ENCODE data around the gene POLD1. TPM values are rescaled to one million over a fixed set of nuclear protein-coding genes. Genes with fewer than 3 reads are reported as not detected.
A peak's percentile ranks its signal among the peaks of the same experiment; 100 is the strongest.

The POLD1 gene
- total and polyA plus RNA-seq, 2 of the 13 experiments (the other 11 are each of a cell fraction or from before 2014, with no cell fraction given) = 17.4 to 54.0 TPM

DNA sequence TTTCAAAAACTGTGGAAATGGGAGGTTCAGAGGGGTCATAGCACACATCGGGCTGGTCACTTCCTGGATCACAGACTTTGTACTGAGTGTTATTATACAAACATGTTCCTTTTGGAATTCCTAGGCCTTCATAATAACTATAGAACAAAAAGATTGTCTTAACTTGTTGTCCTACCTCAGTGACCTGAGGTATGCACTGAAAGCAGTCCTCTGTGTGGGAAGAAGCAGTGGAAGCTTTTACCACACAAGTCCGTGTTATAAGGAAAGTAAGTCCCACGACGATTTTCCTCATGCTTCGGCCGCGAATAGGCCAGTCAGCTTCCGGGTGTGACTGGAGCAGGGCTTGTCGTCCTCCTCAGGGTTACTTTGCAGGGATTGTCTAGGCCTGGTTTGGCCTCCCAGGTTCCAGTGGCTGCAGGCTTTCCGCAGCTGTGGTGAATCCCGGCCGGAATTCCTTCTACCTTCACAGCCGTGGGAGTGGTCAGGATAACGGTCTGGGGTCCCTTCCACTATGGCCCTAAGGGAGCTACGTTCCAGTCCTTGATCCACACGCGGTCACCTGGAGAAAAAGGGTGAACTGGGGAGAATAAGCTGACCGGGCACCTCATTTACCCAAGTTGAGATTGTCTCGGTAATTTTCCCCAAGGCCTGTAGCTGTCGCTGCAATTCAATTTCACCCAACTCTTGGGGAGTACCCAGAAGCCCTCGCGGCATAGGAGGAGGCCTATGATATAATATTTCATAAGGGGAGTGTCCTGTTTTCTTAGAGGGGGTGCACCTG, 34.7 kb upstream of the POLD1 start (continued):
- TF ChIP-seq, protein P1, sequence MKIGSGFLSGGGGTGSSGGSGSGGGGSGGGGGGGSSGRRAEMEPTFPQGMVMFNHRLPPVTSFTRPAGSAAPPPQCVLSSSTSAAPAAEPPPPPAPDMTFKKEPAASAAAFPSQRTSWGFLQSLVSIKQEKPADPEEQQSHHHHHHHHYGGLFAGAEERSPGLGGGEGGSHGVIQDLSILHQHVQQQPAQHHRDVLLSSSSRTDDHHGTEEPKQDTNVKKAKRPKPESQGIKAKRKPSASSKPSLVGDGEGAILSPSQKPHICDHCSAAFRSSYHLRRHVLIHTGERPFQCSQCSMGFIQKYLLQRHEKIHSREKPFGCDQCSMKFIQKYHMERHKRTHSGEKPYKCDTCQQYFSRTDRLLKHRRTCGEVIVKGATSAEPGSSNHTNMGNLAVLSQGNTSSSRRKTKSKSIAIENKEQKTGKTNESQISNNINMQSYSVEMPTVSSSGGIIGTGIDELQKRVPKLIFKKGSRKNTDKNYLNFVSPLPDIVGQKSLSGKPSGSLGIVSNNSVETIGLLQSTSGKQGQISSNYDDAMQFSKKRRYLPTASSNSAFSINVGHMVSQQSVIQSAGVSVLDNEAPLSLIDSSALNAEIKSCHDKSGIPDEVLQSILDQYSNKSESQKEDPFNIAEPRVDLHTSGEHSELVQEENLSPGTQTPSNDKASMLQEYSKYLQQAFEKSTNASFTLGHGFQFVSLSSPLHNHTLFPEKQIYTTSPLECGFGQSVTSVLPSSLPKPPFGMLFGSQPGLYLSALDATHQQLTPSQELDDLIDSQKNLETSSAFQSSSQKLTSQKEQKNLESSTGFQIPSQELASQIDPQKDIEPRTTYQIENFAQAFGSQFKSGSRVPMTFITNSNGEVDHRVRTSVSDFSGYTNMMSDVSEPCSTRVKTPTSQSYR (CRISPR knock-in tag; IDR thresholded peaks at IDR 0.05; ENCODE audit: borderline replicate concordance) = no peak
- TF ChIP-seq, protein P2, sequence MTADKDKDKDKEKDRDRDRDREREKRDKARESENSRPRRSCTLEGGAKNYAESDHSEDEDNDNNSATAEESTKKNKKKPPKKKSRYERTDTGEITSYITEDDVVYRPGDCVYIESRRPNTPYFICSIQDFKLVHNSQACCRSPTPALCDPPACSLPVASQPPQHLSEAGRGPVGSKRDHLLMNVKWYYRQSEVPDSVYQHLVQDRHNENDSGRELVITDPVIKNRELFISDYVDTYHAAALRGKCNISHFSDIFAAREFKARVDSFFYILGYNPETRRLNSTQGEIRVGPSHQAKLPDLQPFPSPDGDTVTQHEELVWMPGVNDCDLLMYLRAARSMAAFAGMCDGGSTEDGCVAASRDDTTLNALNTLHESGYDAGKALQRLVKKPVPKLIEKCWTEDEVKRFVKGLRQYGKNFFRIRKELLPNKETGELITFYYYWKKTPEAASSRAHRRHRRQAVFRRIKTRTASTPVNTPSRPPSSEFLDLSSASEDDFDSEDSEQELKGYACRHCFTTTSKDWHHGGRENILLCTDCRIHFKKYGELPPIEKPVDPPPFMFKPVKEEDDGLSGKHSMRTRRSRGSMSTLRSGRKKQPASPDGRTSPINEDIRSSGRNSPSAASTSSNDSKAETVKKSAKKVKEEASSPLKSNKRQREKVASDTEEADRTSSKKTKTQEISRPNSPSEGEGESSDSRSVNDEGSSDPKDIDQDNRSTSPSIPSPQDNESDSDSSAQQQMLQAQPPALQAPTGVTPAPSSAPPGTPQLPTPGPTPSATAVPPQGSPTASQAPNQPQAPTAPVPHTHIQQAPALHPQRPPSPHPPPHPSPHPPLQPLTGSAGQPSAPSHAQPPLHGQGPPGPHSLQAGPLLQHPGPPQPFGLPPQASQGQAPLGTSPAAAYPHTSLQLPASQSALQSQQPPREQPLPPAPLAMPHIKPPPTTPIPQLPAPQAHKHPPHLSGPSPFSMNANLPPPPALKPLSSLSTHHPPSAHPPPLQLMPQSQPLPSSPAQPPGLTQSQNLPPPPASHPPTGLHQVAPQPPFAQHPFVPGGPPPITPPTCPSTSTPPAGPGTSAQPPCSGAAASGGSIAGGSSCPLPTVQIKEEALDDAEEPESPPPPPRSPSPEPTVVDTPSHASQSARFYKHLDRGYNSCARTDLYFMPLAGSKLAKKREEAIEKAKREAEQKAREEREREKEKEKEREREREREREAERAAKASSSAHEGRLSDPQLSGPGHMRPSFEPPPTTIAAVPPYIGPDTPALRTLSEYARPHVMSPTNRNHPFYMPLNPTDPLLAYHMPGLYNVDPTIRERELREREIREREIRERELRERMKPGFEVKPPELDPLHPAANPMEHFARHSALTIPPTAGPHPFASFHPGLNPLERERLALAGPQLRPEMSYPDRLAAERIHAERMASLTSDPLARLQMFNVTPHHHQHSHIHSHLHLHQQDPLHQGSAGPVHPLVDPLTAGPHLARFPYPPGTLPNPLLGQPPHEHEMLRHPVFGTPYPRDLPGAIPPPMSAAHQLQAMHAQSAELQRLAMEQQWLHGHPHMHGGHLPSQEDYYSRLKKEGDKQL (CRISPR knock-in tag; IDR thresholded peaks at IDR 0.05; ENCODE audit: low read depth) = no peak
- TF ChIP-seq GABPA (IDR thresholded peaks at IDR 0.05; ENCODE audit: low read depth, low read length) (no peak), GABPA (CRISPR knock-in tag; IDR thresholded peaks at IDR 0.05; ENCODE audit: low read depth) (peak; percentile 58; the same call in 1 of the 2 replicates), GZF1 (CRISPR knock-in tag; IDR thresholded peaks at IDR 0.05) (no peak), ZNF441 (CRISPR knock-in tag; IDR thresholded peaks at IDR 0.05; ENCODE audit: borderline replicate concordance) (no peak), KAT8 (CRISPR knock-in tag; IDR thresholded peaks at IDR 0.05) (peak; percentile 16; the same call in 1 of the 2 replicates), NCOR1 (IDR thresholded peaks at IDR 0.05; ENCODE audit: borderline replicate concordance, low read length) (peak; percentile 52; the same call in 1 of the 2 replicates), HHEX (CRISPR knock-in tag; IDR thresholded peaks at IDR 0.05) (no peak), RORA (CRISPR knock-in tag; IDR thresholded peaks at IDR 0.05) (no peak), SAP130 (CRISPR knock-in tag; IDR thresholded peaks at IDR 0.05; ENCODE audit: low read depth) (peak; percentile 63; the same call in 1 of the 2 replicates), MTA3 (CRISPR knock-in tag; IDR thresholded peaks at IDR 0.05) (no peak), ZBTB20 (CRISPR knock-in tag; IDR thresholded peaks at IDR 0.05; ENCODE audit: borderline replicate concordance, low read depth) (no peak), SOX13 (IDR thresholded peaks at IDR 0.05) (no peak), SOX13 (CRISPR knock-in tag; conservative IDR thresholded peaks at IDR 0.05 in 1 of 2, IDR thresholded peaks at IDR 0.05 in 1 of 2) (peak in 1 of 2 experiments; percentile 55; a peak in 1 of 4 replicates), TAF1 (CRISPR knock-in tag; IDR thresholded peaks at IDR 0.05) (0 out of 2 replicates have a peak, but pooled peaks have one; percentile 24), ATF7-NPFF (CRISPR knock-in tag; IDR thresholded peaks at IDR 0.05; ENCODE audit: low read depth) (no peak), HIVEP1 (CRISPR knock-in tag; IDR thresholded peaks at IDR 0.05) (no peak), DMAP1 (CRISPR knock-in tag; IDR thresholded peaks at IDR 0.05) (peak; percentile 45; the same call in 1 of the 2 replicates)
- TF ChIP-seq, protein P3, sequence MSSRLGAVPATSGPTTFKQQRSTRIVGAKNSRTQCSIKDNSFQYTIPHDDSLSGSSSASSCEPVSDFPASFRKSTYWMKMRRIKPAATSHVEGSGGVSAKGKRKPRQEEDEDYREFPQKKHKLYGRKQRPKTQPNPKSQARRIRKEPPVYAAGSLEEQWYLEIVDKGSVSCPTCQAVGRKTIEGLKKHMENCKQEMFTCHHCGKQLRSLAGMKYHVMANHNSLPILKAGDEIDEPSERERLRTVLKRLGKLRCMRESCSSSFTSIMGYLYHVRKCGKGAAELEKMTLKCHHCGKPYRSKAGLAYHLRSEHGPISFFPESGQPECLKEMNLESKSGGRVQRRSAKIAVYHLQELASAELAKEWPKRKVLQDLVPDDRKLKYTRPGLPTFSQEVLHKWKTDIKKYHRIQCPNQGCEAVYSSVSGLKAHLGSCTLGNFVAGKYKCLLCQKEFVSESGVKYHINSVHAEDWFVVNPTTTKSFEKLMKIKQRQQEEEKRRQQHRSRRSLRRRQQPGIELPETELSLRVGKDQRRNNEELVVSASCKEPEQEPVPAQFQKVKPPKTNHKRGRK (CRISPR knock-in tag; IDR thresholded peaks at IDR 0.05) = no peak
- TF ChIP-seq, protein P4, sequence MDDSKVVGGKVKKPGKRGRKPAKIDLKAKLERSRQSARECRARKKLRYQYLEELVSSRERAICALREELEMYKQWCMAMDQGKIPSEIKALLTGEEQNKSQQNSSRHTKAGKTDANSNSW (CRISPR knock-in tag; IDR thresholded peaks at IDR 0.05; ENCODE audit: borderline replicate concordance) = no peak

Measured in HepG2 (cell line).